Erythroblast (primary cell): ENCODE results near the gene SGK1.

Source experiments
- GATA1 ChIP-seq: IDR thresholded peaks from 2 replicates; pipeline ENCODE4 v1.6.1; 2011; ENCODE audit warnings: low read depth, mild to moderate bottlenecking, control low read depth, low read length, moderate library complexity
- POLR2A ChIP-seq: IDR thresholded peaks from 2 replicates; pipeline ENCODE4 v1.6.1; 2011; ENCODE audit warnings: mild to moderate bottlenecking, low read length

GRCh38 chr6:134173936-134174671 is 143.8 kb downstream of the SGK1 start:
- no peak for TF ChIP-seq POLR2A
- TF ChIP-seq GATA1: no peak
